Nephron progenitor cell (in vitro differentiated cells): ENCODE data around the gene RYR3.
"Not testable (repeated sequence)": the region's sequence is repeated elsewhere in the genome, so short reads cannot be mapped to it uniquely, and the experiment has no call there.

ENCODE experiments used
- DNase-seq: peaks from one replicate; pipeline ENCODE4 v3.0.0; 2021
- H3K27ac Mint-ChIP-seq: 2 replicates; pipeline ENCODE4 v1.8.0; 2021; ENCODE audit warnings: mild to moderate bottlenecking, moderate library complexity, mixed read lengths
- H3K27me3 Mint-ChIP-seq: 2 replicates; pipeline ENCODE4 v1.8.0; 2021; ENCODE audit warnings: mild to moderate bottlenecking, low read depth, mixed read lengths; ENCODE audit not compliant: poor library complexity
- H3K36me3 Mint-ChIP-seq: 2 replicates; pipeline ENCODE4 v1.8.0; 2021; ENCODE audit warnings: low read depth, mixed read lengths
- H3K4me1 Mint-ChIP-seq: 2 replicates; pipeline ENCODE4 v1.8.0; 2021; ENCODE audit warnings: mixed read lengths
- H3K4me3 Mint-ChIP-seq: 2 replicates; pipeline ENCODE4 v1.8.0; 2021; ENCODE audit warnings: mild to moderate bottlenecking, moderate library complexity, mixed read lengths
- H3K9me3 Mint-ChIP-seq: 2 replicates; pipeline ENCODE4 v1.8.0; 2021; ENCODE audit warnings: mild to moderate bottlenecking, moderate library complexity, mixed read lengths
- TF ChIP-seq, protein P1 (sequence below): fragments of 200-600 bp; sonication (generic); IDR thresholded peaks from 2 replicates; pipeline ENCODE4 v1.5.0; 2021; ENCODE audit warnings: antibody characterized with exemption

RYR3 gene

DNA sequence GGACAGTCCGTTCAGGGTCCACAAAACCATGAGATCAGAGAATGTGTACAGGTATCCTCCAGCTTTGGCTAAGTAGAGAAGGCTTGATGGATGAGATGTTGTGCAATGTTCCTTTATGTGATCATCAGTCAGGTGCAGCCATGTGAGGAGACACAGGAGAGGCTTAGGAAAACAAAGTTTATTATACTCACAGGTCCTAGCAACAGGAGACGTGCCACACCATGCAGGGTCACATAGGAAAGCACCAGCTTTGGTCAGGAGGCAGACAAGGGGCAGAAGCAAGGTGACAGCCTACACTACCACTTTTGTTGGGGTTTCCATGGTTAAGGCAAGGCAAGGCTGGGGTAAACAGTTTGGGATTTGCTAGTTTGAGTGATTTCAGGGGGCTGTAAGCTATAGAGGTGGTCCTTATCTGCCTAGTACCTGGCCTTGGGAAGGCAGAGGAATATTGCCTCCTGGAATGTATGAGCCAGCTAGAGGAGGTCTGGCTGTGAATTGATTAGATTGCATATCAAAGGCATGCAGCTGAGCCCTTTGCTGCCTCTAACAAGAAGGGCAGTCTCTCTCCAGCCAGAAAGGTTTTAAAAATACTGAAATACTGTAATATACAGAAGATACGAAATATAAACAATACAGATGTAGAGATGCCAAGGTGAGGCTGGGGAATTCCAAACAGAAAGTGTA, 248.6 kb downstream of the RYR3 start:
- Mint-ChIP-seq H3K36me3 (no peaks in the 10 kb centered on the region), H3K27ac (no peak overlapping the region), H3K27me3 (peaks cover 4% of the 10 kb centered on the region), H3K9me3 (no peaks in the 10 kb centered on the region), H3K4me3 (no peak overlapping the region), H3K4me1 (peaks cover 16% of the 10 kb centered on the region)
- TF ChIP-seq, protein P1, sequence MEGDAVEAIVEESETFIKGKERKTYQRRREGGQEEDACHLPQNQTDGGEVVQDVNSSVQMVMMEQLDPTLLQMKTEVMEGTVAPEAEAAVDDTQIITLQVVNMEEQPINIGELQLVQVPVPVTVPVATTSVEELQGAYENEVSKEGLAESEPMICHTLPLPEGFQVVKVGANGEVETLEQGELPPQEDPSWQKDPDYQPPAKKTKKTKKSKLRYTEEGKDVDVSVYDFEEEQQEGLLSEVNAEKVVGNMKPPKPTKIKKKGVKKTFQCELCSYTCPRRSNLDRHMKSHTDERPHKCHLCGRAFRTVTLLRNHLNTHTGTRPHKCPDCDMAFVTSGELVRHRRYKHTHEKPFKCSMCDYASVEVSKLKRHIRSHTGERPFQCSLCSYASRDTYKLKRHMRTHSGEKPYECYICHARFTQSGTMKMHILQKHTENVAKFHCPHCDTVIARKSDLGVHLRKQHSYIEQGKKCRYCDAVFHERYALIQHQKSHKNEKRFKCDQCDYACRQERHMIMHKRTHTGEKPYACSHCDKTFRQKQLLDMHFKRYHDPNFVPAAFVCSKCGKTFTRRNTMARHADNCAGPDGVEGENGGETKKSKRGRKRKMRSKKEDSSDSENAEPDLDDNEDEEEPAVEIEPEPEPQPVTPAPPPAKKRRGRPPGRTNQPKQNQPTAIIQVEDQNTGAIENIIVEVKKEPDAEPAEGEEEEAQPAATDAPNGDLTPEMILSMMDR: no peak
- DNase-seq: no peak

DNA sequence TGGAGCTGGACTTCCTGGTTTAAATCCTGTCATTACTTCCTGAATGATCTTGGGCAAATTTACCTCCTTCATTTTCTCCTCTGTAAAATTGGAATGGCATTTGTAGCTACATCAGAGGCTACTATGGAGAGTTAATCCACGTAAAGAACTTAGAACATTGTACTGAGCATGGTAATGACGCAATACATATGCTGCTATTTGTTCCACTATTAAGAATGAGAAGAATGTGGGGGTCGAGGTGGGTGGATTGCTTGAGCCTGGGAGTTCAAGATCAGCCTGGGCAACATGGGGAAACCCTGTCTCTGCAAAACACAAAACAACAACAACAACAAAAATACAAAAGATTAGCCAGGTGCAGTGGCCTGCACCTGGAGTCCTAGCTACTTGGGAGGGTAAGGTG, 250.6 kb downstream of the RYR3 start:
- Mint-ChIP-seq H3K27ac (no peak overlapping the region), H3K9me3 (peaks cover 4% of the 10 kb centered on the region), H3K4me3 (no peak overlapping the region), H3K36me3 (no peaks in the 10 kb centered on the region), H3K4me1 (peaks cover 16% of the 10 kb centered on the region), H3K27me3 (no peaks in the 10 kb centered on the region)
- DNase-seq: no peak
- TF ChIP-seq, protein P1: no peak

- TF ChIP-seq, protein P1: no peak
- Mint-ChIP-seq H3K9me3 (peaks cover 4% of the 10 kb centered on the region), H3K27me3 (no peaks in the 10 kb centered on the region), H3K4me1 (peaks cover 16% of the 10 kb centered on the region), H3K36me3 (no peaks in the 10 kb centered on the region), H3K27ac (no peak overlapping the region), H3K4me3 (no peak overlapping the region)
- DNase-seq: no peak
Observed at GRCh38 chr15:33561967-33562366, 251.2 kb downstream of the RYR3 start.

GRCh38 chr15:33565094-33565493, 254.3 kb downstream of the RYR3 start:
- Mint-ChIP-seq H3K4me3 (no peak overlapping the region), H3K27me3 (no peaks in the 10 kb centered on the region), H3K4me1 (peaks cover 7% of the 10 kb centered on the region), H3K27ac (no peak overlapping the region), H3K9me3 (peaks cover 4% of the 10 kb centered on the region), H3K36me3 (no peaks in the 10 kb centered on the region)
- TF ChIP-seq, protein P1: no peak
- no peak for DNase-seq

DNA sequence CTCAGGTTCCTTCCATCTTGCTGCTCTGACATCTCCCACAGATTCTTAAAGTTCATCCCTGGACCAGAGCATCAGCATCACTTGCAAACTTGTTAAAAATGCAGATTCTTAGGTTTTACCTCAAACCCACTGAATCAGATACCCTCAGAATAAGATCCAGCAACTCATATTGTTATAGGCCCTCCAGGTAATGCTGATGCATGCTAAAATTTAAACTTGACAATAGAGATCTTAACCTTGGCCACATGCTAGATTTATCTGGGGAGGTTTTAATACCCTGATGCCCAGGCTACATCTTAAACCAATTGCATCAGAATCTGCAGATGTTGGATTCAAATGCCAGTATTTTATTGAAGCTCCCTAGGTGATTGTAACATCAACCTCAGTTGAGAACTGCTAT, 256.9 kb downstream of the RYR3 start:
- Mint-ChIP-seq H3K4me3 (no peak overlapping the region), H3K27me3 (no peaks in the 10 kb centered on the region), H3K9me3 (peaks cover 4% of the 10 kb centered on the region), H3K27ac (no peak overlapping the region), H3K4me1 (no peaks in the 10 kb centered on the region), H3K36me3 (no peaks in the 10 kb centered on the region)
- TF ChIP-seq, protein P1: no peak
- no peak for DNase-seq

DNA sequence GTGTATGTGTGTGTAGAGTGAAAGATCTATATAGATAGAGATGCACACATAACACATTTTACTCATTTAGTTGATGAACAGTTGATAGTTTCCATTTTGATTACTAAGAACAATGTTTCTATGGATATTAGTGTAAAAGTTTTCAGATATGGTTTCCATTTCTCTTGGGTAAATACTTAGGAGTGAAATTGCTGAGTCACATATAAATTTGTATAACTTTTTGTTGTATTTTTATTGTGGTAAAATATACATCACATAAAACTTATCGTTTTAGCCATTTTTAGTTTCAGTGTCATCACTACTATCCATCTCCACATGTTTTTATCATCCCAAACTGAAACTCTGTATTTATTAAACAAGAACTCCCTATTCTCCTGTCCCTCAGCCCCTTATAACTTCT, 258.3 kb downstream of the RYR3 start:
- DNase-seq: no peak
- no peak overlapping the region for H3K4me3 Mint-ChIP-seq
- no peak overlapping the region for H3K27ac Mint-ChIP-seq
- TF ChIP-seq, protein P1: no peak
- no peaks in the 10 kb centered on the region for H3K27me3 Mint-ChIP-seq
- no peaks in the 10 kb centered on the region for H3K4me1 Mint-ChIP-seq
- H3K36me3 Mint-ChIP-seq: no peaks in the 10 kb centered on the region
- peaks cover 4% of the 10 kb centered on the region for H3K9me3 Mint-ChIP-seq

DNA sequence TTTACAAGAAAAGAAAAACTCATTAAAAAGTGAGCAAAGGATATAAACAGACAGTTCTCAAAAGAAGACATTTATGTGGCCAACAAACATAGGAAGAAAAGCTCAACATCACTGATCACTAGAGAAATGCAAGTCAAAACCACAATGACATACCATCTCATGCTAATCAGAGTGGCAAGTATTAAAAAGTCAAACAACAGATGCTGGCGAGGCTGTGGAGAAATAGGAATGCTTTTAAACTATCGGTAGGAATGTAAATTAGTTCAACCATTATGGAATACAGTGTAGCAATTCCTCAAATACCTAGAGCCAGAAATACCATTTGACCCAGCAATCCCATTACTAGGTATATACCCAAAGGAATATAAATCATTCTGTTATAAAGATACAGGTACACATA, 267.1 kb downstream of the RYR3 start:
- H3K4me3 Mint-ChIP-seq, H3K36me3 Mint-ChIP-seq, H3K4me1 Mint-ChIP-seq, H3K9me3 Mint-ChIP-seq, H3K27ac Mint-ChIP-seq, H3K27me3 Mint-ChIP-seq, DNase-seq: not testable (repeated sequence)
